ENCODE measurements around the gene MECP2.

DNA sequence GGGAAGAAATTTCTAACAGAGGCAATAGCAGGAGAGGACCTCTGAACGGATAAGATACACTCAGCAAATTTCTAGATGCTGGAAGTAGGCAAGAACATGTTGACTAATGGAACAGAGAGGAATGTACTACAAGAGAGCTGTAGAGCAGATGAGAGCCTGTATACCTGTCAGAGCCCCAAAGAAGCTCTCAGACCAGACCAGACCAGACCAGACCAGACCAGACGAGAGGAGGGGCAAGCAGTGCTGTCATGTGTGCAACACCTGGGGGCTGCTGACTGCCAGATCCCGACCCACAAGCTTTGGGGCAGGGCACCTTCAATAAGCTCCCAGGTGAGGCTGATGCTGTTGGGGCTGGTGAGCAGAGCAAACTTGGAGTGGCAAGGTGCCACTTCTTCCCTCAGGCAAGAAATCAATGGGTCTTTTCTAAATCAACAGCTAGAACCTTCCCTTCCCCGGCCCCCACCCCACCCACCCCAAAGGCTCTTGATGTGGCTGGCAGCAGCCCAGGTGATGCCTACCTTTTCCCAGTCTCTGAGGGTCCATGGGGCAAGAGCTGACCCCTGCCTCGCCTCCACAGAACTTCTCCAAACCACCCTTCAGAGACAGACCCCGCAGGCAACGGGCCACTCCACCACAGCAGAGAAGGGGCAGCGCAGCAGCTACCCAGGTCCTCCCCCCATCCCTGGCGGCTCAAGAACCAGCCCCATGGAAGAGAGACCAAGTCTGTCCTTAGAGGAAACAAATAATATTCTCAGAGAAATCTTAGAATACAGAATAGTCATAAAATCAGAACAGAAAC lies 32.7 kb downstream of the MECP2 start:
- TF ChIP-seq CHD2 (IDR thresholded peaks at IDR 0.05; ENCODE audit: low read length, partially characterized antibody) (no peak), POLR2A (IDR thresholded peaks at IDR 0.05; ENCODE audit: low read length) (no peak)
- TF ChIP-seq, protein P1, sequence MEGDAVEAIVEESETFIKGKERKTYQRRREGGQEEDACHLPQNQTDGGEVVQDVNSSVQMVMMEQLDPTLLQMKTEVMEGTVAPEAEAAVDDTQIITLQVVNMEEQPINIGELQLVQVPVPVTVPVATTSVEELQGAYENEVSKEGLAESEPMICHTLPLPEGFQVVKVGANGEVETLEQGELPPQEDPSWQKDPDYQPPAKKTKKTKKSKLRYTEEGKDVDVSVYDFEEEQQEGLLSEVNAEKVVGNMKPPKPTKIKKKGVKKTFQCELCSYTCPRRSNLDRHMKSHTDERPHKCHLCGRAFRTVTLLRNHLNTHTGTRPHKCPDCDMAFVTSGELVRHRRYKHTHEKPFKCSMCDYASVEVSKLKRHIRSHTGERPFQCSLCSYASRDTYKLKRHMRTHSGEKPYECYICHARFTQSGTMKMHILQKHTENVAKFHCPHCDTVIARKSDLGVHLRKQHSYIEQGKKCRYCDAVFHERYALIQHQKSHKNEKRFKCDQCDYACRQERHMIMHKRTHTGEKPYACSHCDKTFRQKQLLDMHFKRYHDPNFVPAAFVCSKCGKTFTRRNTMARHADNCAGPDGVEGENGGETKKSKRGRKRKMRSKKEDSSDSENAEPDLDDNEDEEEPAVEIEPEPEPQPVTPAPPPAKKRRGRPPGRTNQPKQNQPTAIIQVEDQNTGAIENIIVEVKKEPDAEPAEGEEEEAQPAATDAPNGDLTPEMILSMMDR (IDR thresholded peaks at IDR 0.05) = no peak
